BLaER1 treated with 17β-estradiol and CSF1 and Interleukin-3, amounts not matched to agents 10 nM and 100 nM (cell line): Measurements from ENCODE around the gene ATP13A5.

Experiments
- H3K27ac ChIP-seq, 11 experiments: shearing (Covaris generic); formaldehyde crosslinking; 2 replicates each; pipeline ENCODE4 v1.8.1; 2022
- H3K27me3 ChIP-seq, 11 experiments: shearing (Covaris generic); formaldehyde crosslinking; 2 replicates each; pipeline ENCODE4 v1.8.1; 2022
- H3K36me3 ChIP-seq, 11 experiments: shearing (Covaris generic); formaldehyde crosslinking; 2 replicates each; pipeline ENCODE4 v1.8.1; 2022
- H3K4me1 ChIP-seq, 10 experiments: shearing (Covaris generic); formaldehyde crosslinking; 2 replicates each; pipeline ENCODE4 v1.8.1; 2022
- H3K4me2 ChIP-seq, 11 experiments: shearing (Covaris generic); formaldehyde crosslinking; 2 replicates each; pipeline ENCODE4 v1.8.1; 2022
- H3K4me3 ChIP-seq, 10 experiments: shearing (Covaris generic); formaldehyde crosslinking; 2 replicates each; pipeline ENCODE4 v1.8.1; 2022
- H3K9ac ChIP-seq, 11 experiments: shearing (Covaris generic); formaldehyde crosslinking; 2 replicates each; pipeline ENCODE4 v1.8.1; 2022
- H3K9me3 ChIP-seq, 11 experiments: shearing (Covaris generic); formaldehyde crosslinking; replicated peaks in 1 of 11; 2 replicates each; pipeline ENCODE4 v1.8.1; 2022
- H4K20me1 ChIP-seq, 11 experiments: shearing (Covaris generic); formaldehyde crosslinking; 2 replicates each; pipeline ENCODE4 v1.8.1; 2022
- Cebpa-rat ChIP-seq, 11 experiments: shearing (Covaris generic); IDR thresholded peaks; 2 replicates each; pipeline ENCODE4 v1.8.1; 2022

The ATP13A5 gene

DNA sequence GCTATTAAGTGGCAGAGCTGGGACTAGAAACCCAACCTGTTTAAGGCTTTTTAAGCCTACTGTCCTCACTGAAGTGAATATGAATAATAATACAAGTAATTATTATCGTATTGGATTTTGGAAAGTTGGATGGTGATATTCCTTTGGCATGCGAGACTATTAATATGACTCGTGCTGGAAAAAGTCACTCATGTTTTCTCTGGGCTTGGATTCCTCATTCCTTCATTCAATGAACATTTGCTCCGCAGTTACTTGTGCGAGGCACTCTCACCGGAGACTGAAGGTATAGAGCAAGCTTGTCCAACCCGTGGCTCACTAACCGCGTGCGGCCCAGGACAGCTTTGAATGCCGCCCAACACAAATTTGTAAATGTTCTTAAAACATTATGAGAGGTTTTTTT is 136.8 kb downstream of the ATP13A5 start:
- Histone ChIP-seq H3K9me3 (peaks cover 0 to 13% (median 7%) of the 10 kb centered on the region in 11 experiments; a peak in 13 of 22 replicates), H3K4me2 (no peak overlapping the region), H3K9ac (no peak overlapping the region), H3K4me1 (no peaks in the 10 kb centered on the region), H3K27ac (no peak overlapping the region), H3K4me3 (no peak overlapping the region), H3K27me3 (no peaks in the 10 kb centered on the region), H4K20me1 (no peaks in the 10 kb centered on the region), H3K36me3 (no peaks in the 10 kb centered on the region)
- TF ChIP-seq Cebpa-rat (IDR thresholded peaks at IDR 0.05), result no peak

- Histone ChIP-seq H3K4me2 (no peak within 1 kb of the TSS), H3K4me3 (no peak within 1 kb of the TSS), H3K27ac (no peak within 1 kb of the TSS), H3K9me3 (peaks cover 0 to 9% (median 6%) of the 10 kb centered on the region in 11 experiments; a peak in 12 of 22 replicates), H3K9ac (no peak within 1 kb of the TSS), H3K27me3 (no peaks in the 10 kb centered on the region), H4K20me1 (no peaks in the 10 kb centered on the region), H3K4me1 (no peaks in the 10 kb centered on the region), H3K36me3 (no peaks in the 10 kb centered on the region)
- no peak for TF ChIP-seq Cebpa-rat (IDR thresholded peaks at IDR 0.05)
Measured at GRCh38 chr3:193240850-193241706, 137.5 kb downstream of the ATP13A5 start, which contains the start of gene PLAAT1. TSS of gene PLAAT1 (plus strand) at chr3:193241222. CDS start at chr3:193255651, 14,429 bp downstream.

DNA sequence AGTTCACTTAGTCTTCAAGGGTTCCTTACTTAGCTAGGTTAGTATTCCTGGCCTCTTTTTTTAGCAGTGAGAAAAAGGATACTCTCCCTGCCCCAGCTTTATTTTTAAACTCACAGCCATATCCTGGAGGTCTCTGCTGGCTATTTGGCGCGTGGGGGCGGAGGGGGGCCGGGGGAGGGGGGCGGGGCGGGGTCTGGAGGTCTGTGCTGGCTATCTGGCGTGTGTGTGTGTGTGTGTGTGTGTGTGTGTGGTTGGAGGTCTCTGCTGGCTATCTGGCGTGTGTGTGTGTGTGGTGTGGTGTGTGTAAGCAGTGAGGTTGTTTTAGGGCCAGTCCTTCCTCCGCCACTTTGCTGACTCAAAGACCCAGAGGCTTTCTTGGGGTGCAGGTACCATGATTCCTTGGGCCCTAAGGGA is 138.1 kb downstream of the ATP13A5 start:
- no peaks in the 10 kb centered on the region for H3K36me3 ChIP-seq
- no peak overlapping the region for H3K9ac ChIP-seq
- H3K27me3 ChIP-seq, result no peaks in the 10 kb centered on the region
- no peak overlapping the region for H3K27ac ChIP-seq
- H3K9me3 ChIP-seq, result peaks cover 0 to 9% (median 6%) of the 10 kb centered on the region in 11 experiments; a peak in 12 of 22 replicates
- no peak for TF ChIP-seq Cebpa-rat (IDR thresholded peaks at IDR 0.05)
- H3K4me3 ChIP-seq, result no peak overlapping the region
- no peak overlapping the region for H3K4me2 ChIP-seq
- no peaks in the 10 kb centered on the region for H3K4me1 ChIP-seq
- H4K20me1 ChIP-seq, result no peaks in the 10 kb centered on the region

DNA sequence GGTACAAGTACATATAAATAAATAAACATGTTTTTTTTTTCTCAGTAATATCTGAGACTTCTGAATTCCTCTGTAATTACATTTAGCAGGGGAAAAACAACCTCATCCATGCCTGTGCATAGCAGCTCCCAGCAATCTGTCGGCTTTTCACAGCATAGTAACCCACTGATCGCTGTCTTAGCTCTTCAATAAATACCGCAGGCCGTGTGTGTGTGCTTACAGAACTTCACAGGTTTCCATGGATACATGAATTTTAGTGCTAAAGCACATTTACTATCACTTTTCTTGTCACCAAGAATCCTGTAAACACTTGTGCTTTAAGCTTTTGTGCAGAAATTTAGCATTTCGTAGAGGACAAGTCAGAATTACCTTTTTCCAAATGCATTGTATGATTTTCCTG is 141.5 kb downstream of the ATP13A5 start:
- Histone ChIP-seq H4K20me1 (no peaks in the 10 kb centered on the region), H3K4me1 (no peaks in the 10 kb centered on the region), H3K4me3 (no peak overlapping the region), H3K9me3 (peaks cover 0 to 9% (median 6%) of the 10 kb centered on the region in 11 experiments; a peak in 12 of 22 replicates), H3K9ac (no peak overlapping the region), H3K27me3 (no peaks in the 10 kb centered on the region), H3K4me2 (no peak overlapping the region), H3K27ac (no peak overlapping the region), H3K36me3 (no peaks in the 10 kb centered on the region)
- TF ChIP-seq Cebpa-rat (IDR thresholded peaks at IDR 0.05), result no peak

DNA sequence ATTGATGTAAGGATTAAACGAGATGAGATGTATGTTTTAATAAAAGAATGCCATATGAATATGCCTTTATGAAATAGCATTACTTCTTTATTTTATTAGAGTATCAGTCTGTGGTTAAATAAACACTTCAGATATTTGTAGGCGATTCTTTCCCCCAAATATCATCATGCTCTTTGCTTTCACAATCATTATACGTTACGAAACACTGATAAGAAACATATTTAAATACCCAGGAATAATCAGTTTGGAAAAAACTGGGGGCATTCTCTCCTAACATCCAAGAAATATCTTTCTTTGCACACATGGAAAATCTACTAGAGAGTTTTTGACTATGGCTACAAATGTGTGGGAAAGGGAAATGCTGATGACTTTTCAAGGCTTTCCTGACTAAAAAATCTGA is 142.0 kb downstream of the ATP13A5 start:
- no peak overlapping the region for H3K4me3 ChIP-seq
- H3K27ac ChIP-seq, result no peak overlapping the region
- no peak for TF ChIP-seq Cebpa-rat (IDR thresholded peaks at IDR 0.05)
- H3K27me3 ChIP-seq, result no peaks in the 10 kb centered on the region
- no peak overlapping the region for H3K4me2 ChIP-seq
- H3K9ac ChIP-seq, result no peak overlapping the region
- no peaks in the 10 kb centered on the region for H4K20me1 ChIP-seq
- no peaks in the 10 kb centered on the region for H3K4me1 ChIP-seq
- H3K9me3 ChIP-seq, result peaks cover 0 to 6% (median 6%) of the 10 kb centered on the region in 11 experiments; a peak in 12 of 22 replicates
- no peaks in the 10 kb centered on the region for H3K36me3 ChIP-seq

- Histone ChIP-seq H4K20me1 (no peaks in the 10 kb centered on the region), H3K4me3 (no peak overlapping the region), H3K27me3 (no peaks in the 10 kb centered on the region), H3K4me2 (no peak overlapping the region), H3K9me3 (no peaks in the 10 kb centered on the region), H3K36me3 (no peaks in the 10 kb centered on the region), H3K9ac (no peak overlapping the region), H3K27ac (no peak overlapping the region), H3K4me1 (no peaks in the 10 kb centered on the region)
- no peak for TF ChIP-seq Cebpa-rat (IDR thresholded peaks at IDR 0.05)
Measured at GRCh38 chr3:193231201-193231600, 147.4 kb downstream of the ATP13A5 start.

DNA sequence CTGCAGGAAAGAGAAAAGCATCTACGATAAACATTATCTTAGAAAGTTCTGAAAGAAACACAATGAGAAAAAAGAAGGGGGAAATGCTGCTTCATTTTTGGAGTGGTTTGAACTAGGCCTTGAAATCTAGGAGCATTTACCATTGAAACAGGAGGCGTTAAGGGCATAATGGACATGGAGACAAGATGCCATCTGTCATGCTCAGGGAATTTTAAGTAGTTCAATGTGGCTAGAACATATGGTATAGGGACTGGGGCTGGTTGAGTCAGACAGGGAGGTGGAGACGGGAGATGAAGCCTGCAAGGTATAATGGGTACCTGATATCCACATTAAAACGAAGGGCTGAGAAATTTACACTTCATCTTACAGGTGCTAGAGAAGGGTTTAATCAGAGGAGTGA is 147.9 kb downstream of the ATP13A5 start:
- H3K4me3 ChIP-seq, result no peak overlapping the region
- H4K20me1 ChIP-seq, result no peaks in the 10 kb centered on the region
- H3K36me3 ChIP-seq, result no peaks in the 10 kb centered on the region
- H3K9ac ChIP-seq, result no peak overlapping the region
- no peaks in the 10 kb centered on the region for H3K4me1 ChIP-seq
- no peaks in the 10 kb centered on the region for H3K9me3 ChIP-seq
- H3K4me2 ChIP-seq, result no peak overlapping the region
- H3K27me3 ChIP-seq, result no peaks in the 10 kb centered on the region
- no peak for TF ChIP-seq Cebpa-rat (IDR thresholded peaks at IDR 0.05)
- no peak overlapping the region for H3K27ac ChIP-seq

- Histone ChIP-seq H3K4me3 (no peak overlapping the region), H4K20me1 (no peaks in the 10 kb centered on the region), H3K27ac (no peak overlapping the region), H3K4me2 (no peak overlapping the region), H3K27me3 (no peaks in the 10 kb centered on the region), H3K4me1 (no peaks in the 10 kb centered on the region), H3K36me3 (no peaks in the 10 kb centered on the region), H3K9ac (no peak overlapping the region), H3K9me3 (no peaks in the 10 kb centered on the region)
- no peak for TF ChIP-seq Cebpa-rat (IDR thresholded peaks at IDR 0.05)
Measured at GRCh38 chr3:193229851-193230420, 148.6 kb downstream of the ATP13A5 start.

DNA sequence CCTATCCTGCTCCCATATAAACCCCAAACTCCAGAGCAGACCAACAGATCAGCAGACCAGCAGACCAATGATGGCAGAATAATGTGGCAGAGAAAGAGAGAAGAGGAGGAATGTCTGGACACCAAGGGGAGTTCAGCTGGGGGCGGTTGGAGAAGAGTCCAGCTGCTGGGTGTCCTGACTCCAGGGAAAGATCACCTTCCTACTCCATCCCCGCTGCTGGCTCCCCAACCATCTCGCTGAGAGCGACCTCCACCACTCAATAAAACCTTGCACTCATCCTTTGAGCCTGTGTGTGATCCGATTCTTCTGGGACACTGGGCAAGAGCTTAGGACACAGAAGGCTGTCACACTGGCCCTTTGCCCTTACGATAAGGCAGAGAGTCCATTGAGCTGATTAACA is 150.3 kb downstream of the ATP13A5 start:
- Histone ChIP-seq H3K36me3 (no peaks in the 10 kb centered on the region), H3K4me3 (no peak overlapping the region), H3K9me3 (no peaks in the 10 kb centered on the region), H4K20me1 (no peaks in the 10 kb centered on the region), H3K27ac (no peak overlapping the region), H3K4me1 (no peaks in the 10 kb centered on the region), H3K4me2 (no peak overlapping the region), H3K9ac (no peak overlapping the region), H3K27me3 (no peaks in the 10 kb centered on the region)
- no peak for TF ChIP-seq Cebpa-rat (IDR thresholded peaks at IDR 0.05)
